Large intestine (tissue), 3 donors: ENCODE data around the gene RPL28. TPM values are rescaled to one million over a fixed set of nuclear protein-coding genes. Genes with fewer than 3 reads are reported as not detected.
A peak's percentile ranks its signal among the peaks of the same experiment; 100 is the strongest.
"Not testable (repeated sequence)": the region's sequence is repeated elsewhere in the genome, so short reads cannot be mapped to it uniquely, and the experiment has no call there.

Source experiments
- DNase-seq, 2 donors: peaks; one replicate each; pipeline versions ENCODE4 v3.0.0 to v3.0.0-alpha.2; 2013
- H3K27ac ChIP-seq: one replicate; pipeline ENCODE4 v1.5.1; 2013; ENCODE audit warnings: low read length
- H3K27me3 ChIP-seq: 2 replicates; pipeline ENCODE4 v1.6.1; 2013; ENCODE audit warnings: low read length; ENCODE audit not compliant: control insufficient read depth, insufficient read depth
- H3K36me3 ChIP-seq: 2 replicates; pipeline ENCODE4 v1.6.1; 2013; ENCODE audit warnings: low read length; ENCODE audit not compliant: control insufficient read depth, insufficient read depth
- H3K4me1 ChIP-seq: one replicate; pipeline ENCODE4 v1.6.1; 2013; ENCODE audit warnings: low read length; ENCODE audit not compliant: control insufficient read depth, insufficient read depth
- H3K4me3 ChIP-seq: one replicate; pipeline ENCODE4 v1.5.1; 2013; ENCODE audit warnings: low read length
- H3K9me3 ChIP-seq: one replicate; pipeline ENCODE4 v1.6.1; 2013; ENCODE audit warnings: mild to moderate bottlenecking, low read depth, low read length, moderate library complexity; ENCODE audit not compliant: control insufficient read depth
- WGBS: methylation state at CpG from one replicate; pipeline ENCODE4 v1.1.5; 2013; ENCODE audit warnings: low lambda C conversion rate; ENCODE audit not compliant: insufficient coverage; 5-methylcytosine and 5-hydroxymethylcytosine counted together
- polyA plus RNA-seq: library from polyadenylated mRNA; unstranded; fragments of 120-200 nt; gene quantifications from one replicate; pipeline ENCODE4 v1.2.1, GENCODE V29; 2013

Gene RPL28
- polyA plus RNA-seq, 1 donor: 2,127 TPM

DNA sequence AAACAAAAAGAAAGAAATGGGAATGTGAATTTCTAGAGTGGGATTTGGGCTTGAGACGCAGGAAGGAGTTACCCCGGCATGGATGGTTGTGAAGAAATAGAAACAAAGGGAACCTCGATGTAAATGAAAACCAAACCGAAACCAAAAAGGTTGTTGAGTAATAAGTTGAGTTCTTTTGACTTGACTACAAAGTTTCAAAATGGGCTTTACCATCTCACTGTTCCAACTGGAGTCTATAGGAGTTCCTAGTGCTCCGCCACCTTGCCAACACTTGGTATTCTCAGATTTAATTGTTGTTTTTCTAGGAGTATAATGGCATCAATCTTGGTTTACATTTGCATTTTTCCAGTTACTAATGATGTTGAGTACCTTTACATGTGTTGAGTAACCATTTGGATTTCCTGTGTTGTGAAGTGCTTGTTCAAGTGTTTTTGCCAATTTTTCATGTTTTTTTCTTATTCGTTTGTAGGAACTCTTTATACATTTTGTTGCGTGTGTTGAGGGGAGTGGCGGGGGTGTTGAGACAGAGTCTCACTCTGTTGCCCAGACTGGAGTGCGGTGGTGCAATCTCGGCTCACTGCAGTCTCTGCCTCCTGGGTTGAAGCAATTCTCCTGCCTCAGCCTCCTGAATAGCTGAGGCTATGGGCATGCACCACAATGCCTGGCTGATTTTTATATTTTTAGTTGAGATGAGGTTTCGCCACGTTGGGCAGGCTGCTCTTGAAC is 12.6 kb downstream of the RPL28 start:
- H3K36me3 ChIP-seq: peaks cover 29% of the 10 kb centered on the region
- H3K27ac ChIP-seq: no peak overlapping the region
- no peaks in the 10 kb centered on the region for H3K4me1 ChIP-seq
- no peak overlapping the region for H3K4me3 ChIP-seq
- WGBS: 100% methylated on average over 2 of the region's 12 CpGs
- DNase-seq: no peak
- H3K9me3 ChIP-seq: no peaks in the 10 kb centered on the region
- H3K27me3 ChIP-seq: no peaks in the 10 kb centered on the region

DNA sequence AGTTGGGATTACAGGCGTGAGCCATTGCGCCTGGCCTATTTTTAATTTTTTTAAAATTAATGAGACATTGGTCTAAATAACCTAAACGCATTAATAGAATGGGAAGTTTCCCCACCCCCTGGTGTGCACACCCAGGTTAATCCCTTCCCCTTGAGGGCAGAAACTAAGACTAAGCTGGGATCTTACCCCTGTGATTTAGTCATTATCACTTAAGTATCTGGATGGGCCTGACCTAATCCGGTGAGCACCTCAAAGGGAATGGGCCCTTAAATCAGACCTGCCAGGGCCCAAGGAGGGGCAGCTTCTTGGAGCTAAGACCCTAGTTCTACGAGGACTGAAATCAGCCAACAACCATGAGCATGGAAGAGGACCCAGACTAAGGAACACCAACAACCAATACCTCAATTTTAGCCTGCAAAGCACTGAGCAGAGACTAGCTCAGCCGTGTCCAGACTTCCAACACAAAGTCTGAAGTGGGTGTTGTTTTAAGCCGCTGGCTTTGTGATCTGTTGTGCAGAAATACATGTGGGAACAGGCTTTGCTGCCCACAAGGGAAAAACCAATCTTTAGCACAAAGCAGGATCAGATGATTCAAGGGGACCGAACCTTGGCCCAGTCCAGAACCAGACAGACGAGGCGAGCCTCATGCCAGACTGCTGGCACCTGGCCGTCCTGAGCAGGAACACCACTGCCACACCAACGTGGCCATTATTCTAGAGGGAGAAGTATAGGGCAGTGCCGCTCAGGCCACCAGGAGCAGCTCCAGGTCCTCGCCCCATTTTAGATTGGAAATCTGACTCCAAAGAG is 14.8 kb downstream of the RPL28 start:
- H3K27ac ChIP-seq: no peak overlapping the region
- H3K27me3 ChIP-seq: no peaks in the 10 kb centered on the region
- H3K36me3 ChIP-seq: peaks cover 38% of the 10 kb centered on the region
- no peak for DNase-seq
- WGBS: no CpG with 5 or more reads among the region's 14 CpGs
- H3K4me1 ChIP-seq: no peaks in the 10 kb centered on the region
- H3K9me3 ChIP-seq: no peaks in the 10 kb centered on the region
- no peak overlapping the region for H3K4me3 ChIP-seq

DNA sequence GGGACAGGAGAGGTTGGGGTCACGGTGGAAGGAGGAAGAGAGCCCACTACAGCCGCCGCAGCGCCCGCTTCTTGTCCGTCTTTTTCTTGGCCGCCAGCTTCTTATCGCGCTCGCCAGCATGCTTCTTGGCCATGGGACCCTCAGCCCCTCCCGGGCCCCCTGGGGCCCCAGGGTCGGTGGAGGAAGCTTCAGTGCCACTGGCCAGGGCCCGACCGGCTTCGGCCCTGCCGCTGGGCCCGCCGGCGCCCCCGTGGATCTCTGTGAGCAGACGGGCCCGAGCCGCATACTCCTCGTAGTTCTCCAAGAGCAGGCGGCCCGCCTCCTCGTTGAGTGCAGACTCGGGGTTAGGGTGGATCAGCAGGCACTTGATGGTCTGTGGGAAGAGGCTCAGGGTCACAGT is 15.7 kb downstream of the RPL28 start:
- DNase-seq: not testable (repeated sequence)
- peaks cover 46% of the 10 kb centered on the region for H3K36me3 ChIP-seq
- WGBS: no CpG with 5 or more reads among the region's 28 CpGs

DNA sequence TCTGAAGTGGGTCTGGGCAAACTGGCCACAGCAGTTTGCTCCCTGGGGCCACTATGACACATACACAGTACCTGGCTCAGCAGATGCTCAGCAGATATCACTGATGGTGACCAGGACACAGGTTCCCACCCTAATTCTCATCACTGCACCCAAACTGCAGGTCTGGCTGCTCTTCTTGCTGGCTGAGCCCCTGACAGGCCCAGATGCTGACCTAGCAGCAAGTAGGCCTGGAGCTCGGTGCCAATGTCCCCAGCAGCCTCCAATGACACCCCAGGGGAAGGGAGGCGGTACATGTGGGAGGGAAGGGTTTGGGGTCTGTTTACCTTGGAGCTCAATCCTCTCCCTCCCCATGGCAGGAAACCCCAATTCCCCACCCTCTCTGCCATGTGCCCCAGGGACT is 16.8 kb downstream of the RPL28 start:
- peaks cover 48% of the 10 kb centered on the region for H3K36me3 ChIP-seq
- H3K9me3 ChIP-seq: no peaks in the 10 kb centered on the region
- DNase-seq: no peak
- H3K4me3 ChIP-seq: no peak overlapping the region
- no peaks in the 10 kb centered on the region for H3K27me3 ChIP-seq
- H3K27ac ChIP-seq: no peak overlapping the region
- no CpG with 5 or more reads among the region's 2 CpGs for WGBS
- H3K4me1 ChIP-seq: peaks cover 10% of the 10 kb centered on the region

More for the DNA sequence above, 15.7 kb downstream of the RPL28 start:
- H3K27ac ChIP-seq, H3K4me1 ChIP-seq, H3K27me3 ChIP-seq, H3K9me3 ChIP-seq, H3K4me3 ChIP-seq: not testable (repeated sequence)

GRCh38 chr19:55405638-55406037 is 19.9 kb downstream of the RPL28 start:
- Histone ChIP-seq H3K27me3 (no peaks in the 10 kb centered on the region), H3K36me3 (peaks cover 44% of the 10 kb centered on the region), H3K4me1 (peaks cover 13% of the 10 kb centered on the region), H3K27ac (no peak overlapping the region), H3K4me3 (no peak overlapping the region), H3K9me3 (no peaks in the 10 kb centered on the region)
- DNase-seq: no peak
- no CpG with 5 or more reads among the region's 5 CpGs for WGBS

GRCh38 chr19:55406091-55406825 is 20.5 kb downstream of the RPL28 start:
- no CpG with 5 or more reads among the region's 14 CpGs for WGBS
- Histone ChIP-seq H3K27me3 (no peaks in the 10 kb centered on the region), H3K9me3 (no peaks in the 10 kb centered on the region)

DNA sequence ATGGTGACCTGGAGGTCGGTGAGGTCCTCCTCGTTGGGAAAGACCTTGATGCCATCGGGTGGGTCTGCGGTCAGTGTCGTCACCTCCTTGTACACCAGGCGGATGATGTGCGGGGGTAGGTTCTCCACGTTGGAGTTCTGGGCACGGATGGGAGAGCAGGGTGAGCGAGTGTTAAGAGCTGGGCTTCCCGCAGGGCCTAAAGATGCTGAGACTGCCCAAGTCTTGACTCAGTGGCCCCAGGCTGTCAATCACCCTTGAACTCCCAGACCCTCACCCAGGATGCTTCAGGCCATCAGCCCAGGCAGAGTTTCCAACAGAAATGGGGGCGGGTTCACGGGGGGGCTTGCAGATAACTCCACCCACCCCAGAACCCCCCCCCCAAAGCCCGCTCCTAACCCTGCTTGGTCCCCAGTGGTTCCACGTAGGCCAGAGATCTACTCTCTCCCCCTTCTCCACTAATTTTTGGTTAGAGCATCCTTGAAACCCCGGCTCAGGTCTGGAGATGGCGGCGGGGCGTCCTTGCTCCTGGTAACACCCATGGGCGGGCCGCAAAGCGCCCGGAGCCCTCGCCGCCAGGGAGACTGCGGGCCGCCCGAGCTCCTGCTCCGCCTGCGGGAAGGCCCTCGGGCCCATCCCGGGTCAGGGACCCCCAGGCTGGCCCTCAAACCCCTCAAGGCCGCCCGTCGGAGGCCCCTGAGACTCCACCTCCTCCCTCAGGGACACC is 21.3 kb downstream of the RPL28 start:
- Histone ChIP-seq H3K9me3 (no peaks in the 10 kb centered on the region), H3K27me3 (no peaks in the 10 kb centered on the region), H3K36me3 (peaks cover 34% of the 10 kb centered on the region), H3K4me3 (peak overlapping the region; percentile 66), H3K4me1 (peaks cover 13% of the 10 kb centered on the region), H3K27ac (peak overlapping the region; percentile 98)
- DNase-seq: no peak
- no CpG with 5 or more reads among the region's 35 CpGs for WGBS

More at GRCh38 chr19:55406091-55406825, 20.5 kb downstream of the RPL28 start:
- H3K27ac ChIP-seq: no peak overlapping the region
- peaks cover 39% of the 10 kb centered on the region for H3K36me3 ChIP-seq
- no peak for DNase-seq
- peaks cover 13% of the 10 kb centered on the region for H3K4me1 ChIP-seq
- peak overlapping the region; percentile 66 for H3K4me3 ChIP-seq

DNA sequence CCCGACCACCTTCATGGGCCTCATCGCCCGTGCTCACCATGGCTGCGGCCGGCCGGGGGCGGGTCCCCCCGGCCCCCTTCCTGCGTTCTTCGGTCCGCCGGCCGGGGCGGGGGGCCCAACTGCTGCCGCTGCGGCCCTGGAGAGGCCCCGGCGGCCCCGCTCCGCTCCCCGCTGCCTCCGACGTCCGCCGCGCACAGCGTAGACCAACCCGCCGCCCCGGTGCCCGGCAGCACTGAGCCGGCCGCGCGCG is 21.7 kb downstream of the RPL28 start, which contains the start of gene UBE2S:
Gene UBE2S (minus strand): TSS at position 239 of the 250 bp plus-strand sequence. CDS start 199 bp downstream, at position 40.
- not testable (repeated sequence) for DNase-seq, H3K9me3 ChIP-seq, H3K27me3 ChIP-seq
- Histone ChIP-seq H3K4me1 (peaks cover 13% of the 10 kb centered on the region), H3K36me3 (peaks cover 29% of the 10 kb centered on the region), H3K27ac (peak within 1 kb of the TSS; percentile 98), H3K4me3 (peak within 1 kb of the TSS; percentile 66)
- no CpG with 5 or more reads among the region's 36 CpGs for WGBS

DNA sequence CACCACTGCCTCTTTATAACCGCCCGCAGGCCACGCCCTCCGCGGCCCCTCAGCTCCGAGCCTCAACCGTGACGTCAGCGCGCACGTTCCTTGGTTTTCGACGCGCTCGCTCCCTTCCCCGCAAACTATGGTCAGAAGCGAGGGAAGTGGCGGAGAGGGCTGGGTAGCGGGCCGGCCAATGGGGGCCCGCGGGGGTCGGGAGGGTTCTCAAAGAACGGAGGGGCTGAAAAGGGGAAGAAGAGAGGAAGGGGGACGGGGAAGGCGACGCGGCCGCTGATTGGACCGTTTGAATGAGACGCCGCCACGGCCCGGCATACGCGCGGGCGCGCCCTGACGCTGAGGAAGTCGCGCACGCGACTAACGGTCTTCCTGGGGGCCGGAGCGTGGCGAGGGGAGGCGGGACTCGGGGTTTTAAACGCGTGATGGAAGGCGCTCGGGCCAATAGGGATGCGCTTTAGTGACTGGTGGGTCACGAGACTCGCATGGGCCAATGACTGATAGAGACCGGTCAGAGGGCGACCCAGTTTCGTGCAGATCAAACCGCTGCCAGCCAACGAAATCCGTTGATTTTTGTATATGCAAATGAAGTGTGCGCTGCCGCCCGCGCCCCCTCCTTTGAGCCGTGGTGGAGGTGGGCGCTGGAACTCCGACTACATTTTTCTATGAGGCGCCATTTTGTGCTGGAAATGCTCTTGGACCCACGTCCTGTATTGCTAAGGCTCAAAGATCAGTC is 22.2 kb downstream of the RPL28 start:
- Histone ChIP-seq H3K27me3 (no peaks in the 10 kb centered on the region), H3K9me3 (no peaks in the 10 kb centered on the region), H3K4me3 (peak overlapping the region; percentile 66), H3K27ac (peak overlapping the region; percentile 98), H3K4me1 (peaks cover 13% of the 10 kb centered on the region), H3K36me3 (peaks cover 24% of the 10 kb centered on the region)
- WGBS: no CpG with 5 or more reads among the region's 72 CpGs
- DNase-seq: peak; percentile 99
